Smooth muscle cell (in vitro differentiated cells): ENCODE data around the gene ENHO. TPM values are rescaled to one million over a fixed set of nuclear protein-coding genes. Genes with fewer than 3 reads are reported as not detected.
"Not testable (repeated sequence)": the region's sequence is repeated elsewhere in the genome, so short reads cannot be mapped to it uniquely, and the experiment has no call there.

ENCODE experiments used
- DNase-seq: peaks from one replicate; lab custom pipeline; 2025; ENCODE audit not compliant: unreplicated experiment; lab: John Stamatoyannopoulos, UW
- H2AFZ ChIP-seq: fragments of 200-600 bp; sonication (generic); 2 replicates; pipeline ENCODE4 v1.6.0; 2016; ENCODE audit warnings: antibody characterized with exemption, low read depth, mild to moderate bottlenecking
- H3F3A ChIP-seq: fragments of 200-600 bp; sonication (generic); 2 replicates; pipeline ENCODE4 v1.6.0; 2017; ENCODE audit warnings: antibody characterized with exemption, low read depth
- H3K27ac ChIP-seq: fragments of 200-600 bp; sonication (generic); 2 replicates; pipeline ENCODE4 v1.5.1; 2016; ENCODE audit warnings: low read depth, mild to moderate bottlenecking
- H3K27me3 ChIP-seq: fragments of 200-600 bp; sonication (generic); 2 replicates; pipeline ENCODE4 v1.6.1; 2016; ENCODE audit warnings: low read depth, mild to moderate bottlenecking
- H3K36me3 ChIP-seq: fragments of 200-600 bp; sonication (generic); 2 replicates; pipeline ENCODE4 v1.5.1; 2016; ENCODE audit warnings: low read depth
- H3K4me1 ChIP-seq: fragments of 200-600 bp; sonication (generic); 2 replicates; pipeline ENCODE4 v1.5.1; 2016; ENCODE audit warnings: low read depth
- H3K4me2 ChIP-seq: fragments of 200-600 bp; sonication (generic); 2 replicates; pipeline ENCODE4 v1.6.0; 2016; ENCODE audit warnings: mild to moderate bottlenecking
- H3K4me3 ChIP-seq: fragments of 200-600 bp; sonication (generic); 2 replicates; pipeline ENCODE4 v1.5.1; 2016; ENCODE audit warnings: mild to moderate bottlenecking
- H3K79me2 ChIP-seq: fragments of 200-600 bp; sonication (generic); 2 replicates; pipeline ENCODE4 v1.6.0; 2016; ENCODE audit warnings: low read depth, mild to moderate bottlenecking
- H3K9ac ChIP-seq: fragments of 200-600 bp; sonication (generic); 2 replicates; pipeline ENCODE4 v1.6.0; 2016; ENCODE audit warnings: low read depth
- H3K9me3 ChIP-seq: fragments of 200-600 bp; sonication (generic); replicated peaks from 2 replicates; pipeline ENCODE4 v1.5.1; 2016; ENCODE audit warnings: low read depth
- H4K20me1 ChIP-seq: fragments of 200-600 bp; sonication (generic); 2 replicates; pipeline ENCODE4 v1.6.0; 2016; ENCODE audit warnings: low read depth
- WGBS: methylation state at CpG from one replicate; pipeline ENCODE4 v1.1.7; 2016; ENCODE audit warnings: low lambda C conversion rate; 5-methylcytosine and 5-hydroxymethylcytosine counted together
- polyA plus RNA-seq: library from polyadenylated mRNA; unstranded; fragments of >200 nt; fragmentation: Nextera tagmentation; extraction: Ambion mirVana; gene quantifications from 2 replicates; pipeline ENCODE4 v1.2.1, GENCODE V29; 2016
- total RNA-seq: library from RNA; depleted of rRNA; stranded (reverse); fragments of >200 nt; gene quantifications from 2 replicates; pipeline ENCODE4 v1.2.3, GENCODE V29; 2014
- TF ChIP-seq, protein P1 (sequence below): fragments of 200-600 bp; sonication (generic); IDR thresholded peaks from 2 replicates; pipeline ENCODE4 v1.5.1; 2017; ENCODE audit warnings: borderline replicate concordance, mild to moderate bottlenecking, antibody characterized with exemption; ENCODE audit not compliant: insufficient read depth, poor library complexity, severe bottlenecking

Gene ENHO
- total and polyA plus RNA-seq, 2 experiments from 2014 or later = 0.97 TPM; not detected in 1

DNA sequence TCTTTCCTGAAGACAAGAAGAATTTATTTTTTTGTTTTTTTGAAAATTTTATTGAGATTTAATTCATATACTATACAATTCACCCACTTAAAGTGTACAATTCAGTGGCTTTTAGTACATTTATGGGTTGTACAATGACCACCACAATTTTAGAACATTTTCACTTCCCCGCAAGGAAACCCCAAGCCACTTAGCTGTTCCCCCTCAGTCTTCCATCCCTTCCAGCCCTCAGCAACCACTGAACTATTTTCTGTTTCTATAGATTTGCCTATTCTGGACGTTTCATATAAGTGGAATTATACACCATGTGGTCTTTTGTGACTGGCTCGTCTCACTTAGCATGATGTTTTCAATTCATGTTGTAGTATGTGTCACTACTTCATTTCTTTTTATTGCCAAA lies 36.2 kb downstream of the ENHO start:
- Histone ChIP-seq H3K36me3 (no peaks in the 10 kb centered on the region), H3K4me1 (no peaks in the 10 kb centered on the region), H3F3A (no peaks in the 10 kb centered on the region), H3K79me2 (no peaks in the 10 kb centered on the region), H3K9ac (no peak overlapping the region), H3K27ac (no peak overlapping the region), H3K9me3 (no peaks in the 10 kb centered on the region), H3K27me3 (peaks cover 15% of the 10 kb centered on the region), H3K4me3 (no peak overlapping the region), H3K4me2 (no peak overlapping the region), H4K20me1 (no peaks in the 10 kb centered on the region), H2AFZ (no peak overlapping the region)
- TF ChIP-seq, protein P1, sequence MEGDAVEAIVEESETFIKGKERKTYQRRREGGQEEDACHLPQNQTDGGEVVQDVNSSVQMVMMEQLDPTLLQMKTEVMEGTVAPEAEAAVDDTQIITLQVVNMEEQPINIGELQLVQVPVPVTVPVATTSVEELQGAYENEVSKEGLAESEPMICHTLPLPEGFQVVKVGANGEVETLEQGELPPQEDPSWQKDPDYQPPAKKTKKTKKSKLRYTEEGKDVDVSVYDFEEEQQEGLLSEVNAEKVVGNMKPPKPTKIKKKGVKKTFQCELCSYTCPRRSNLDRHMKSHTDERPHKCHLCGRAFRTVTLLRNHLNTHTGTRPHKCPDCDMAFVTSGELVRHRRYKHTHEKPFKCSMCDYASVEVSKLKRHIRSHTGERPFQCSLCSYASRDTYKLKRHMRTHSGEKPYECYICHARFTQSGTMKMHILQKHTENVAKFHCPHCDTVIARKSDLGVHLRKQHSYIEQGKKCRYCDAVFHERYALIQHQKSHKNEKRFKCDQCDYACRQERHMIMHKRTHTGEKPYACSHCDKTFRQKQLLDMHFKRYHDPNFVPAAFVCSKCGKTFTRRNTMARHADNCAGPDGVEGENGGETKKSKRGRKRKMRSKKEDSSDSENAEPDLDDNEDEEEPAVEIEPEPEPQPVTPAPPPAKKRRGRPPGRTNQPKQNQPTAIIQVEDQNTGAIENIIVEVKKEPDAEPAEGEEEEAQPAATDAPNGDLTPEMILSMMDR = no peak
- WGBS = 74% methylated on average over 3 of the region's 3 CpGs
- DNase-seq = no peak

DNA sequence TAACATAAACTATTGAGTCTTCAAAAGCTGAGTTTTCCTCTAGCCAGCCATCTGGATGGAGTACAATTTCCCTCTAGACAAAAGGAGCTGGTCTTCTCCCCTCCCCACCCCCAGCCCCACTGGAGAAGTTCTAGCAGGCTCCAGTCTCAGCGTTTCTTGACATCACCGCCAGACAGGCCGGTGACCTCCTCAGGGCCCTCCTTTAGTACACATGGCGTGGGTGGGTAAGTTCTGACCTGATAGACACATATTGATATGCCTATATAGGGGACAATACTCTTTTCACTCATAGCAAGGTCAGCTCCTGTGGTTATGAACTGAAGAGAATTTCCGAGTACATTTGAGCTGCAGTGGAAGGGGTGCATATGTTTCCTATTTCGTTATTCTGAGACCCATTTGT lies 37.0 kb downstream of the ENHO start:
- no peak for DNase-seq
- Histone ChIP-seq H3K27ac (no peak overlapping the region), H3K79me2 (no peaks in the 10 kb centered on the region), H3F3A (no peaks in the 10 kb centered on the region), H3K36me3 (no peaks in the 10 kb centered on the region), H3K4me3 (no peak overlapping the region), H3K27me3 (peaks cover 15% of the 10 kb centered on the region), H3K9ac (no peak overlapping the region), H3K4me2 (no peak overlapping the region), H4K20me1 (no peaks in the 10 kb centered on the region), H3K4me1 (no peaks in the 10 kb centered on the region), H3K9me3 (no peaks in the 10 kb centered on the region), H2AFZ (no peak overlapping the region)
- WGBS = 85% methylated on average over 6 of the region's 6 CpGs
- TF ChIP-seq, protein P1 = no peak

DNA sequence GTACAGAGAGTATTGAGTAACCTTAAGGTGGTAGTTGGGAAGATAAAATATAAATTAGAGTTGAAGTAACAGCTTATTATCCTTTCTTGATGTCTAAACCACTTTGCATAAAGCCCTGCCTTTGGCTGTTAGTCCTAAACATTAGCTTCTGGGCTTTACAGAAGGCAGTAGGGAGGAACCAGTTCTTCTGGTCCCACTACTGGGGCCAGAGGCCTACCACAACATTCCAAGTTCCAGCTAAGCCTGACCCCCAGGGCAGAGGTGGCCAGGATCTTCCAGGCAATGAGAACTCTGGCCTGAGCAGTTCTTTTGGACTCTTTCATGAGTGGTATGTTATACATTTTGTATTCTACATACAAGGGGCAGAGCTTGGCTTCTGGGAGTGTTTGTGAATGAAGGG lies 38.1 kb downstream of the ENHO start:
- no peaks in the 10 kb centered on the region for H4K20me1 ChIP-seq
- DNase-seq = no peak
- no peaks in the 10 kb centered on the region for H3K9me3 ChIP-seq
- no peak overlapping the region for H2AFZ ChIP-seq
- H3K27me3 ChIP-seq = peaks cover 15% of the 10 kb centered on the region
- no peaks in the 10 kb centered on the region for H3F3A ChIP-seq
- H3K79me2 ChIP-seq = no peaks in the 10 kb centered on the region
- H3K4me3 ChIP-seq = no peak overlapping the region
- no peak overlapping the region for H3K9ac ChIP-seq
- TF ChIP-seq, protein P1 = no peak
- no peaks in the 10 kb centered on the region for H3K36me3 ChIP-seq
- H3K4me2 ChIP-seq = no peak overlapping the region
- no peak overlapping the region for H3K27ac ChIP-seq
- H3K4me1 ChIP-seq = no peaks in the 10 kb centered on the region

DNA sequence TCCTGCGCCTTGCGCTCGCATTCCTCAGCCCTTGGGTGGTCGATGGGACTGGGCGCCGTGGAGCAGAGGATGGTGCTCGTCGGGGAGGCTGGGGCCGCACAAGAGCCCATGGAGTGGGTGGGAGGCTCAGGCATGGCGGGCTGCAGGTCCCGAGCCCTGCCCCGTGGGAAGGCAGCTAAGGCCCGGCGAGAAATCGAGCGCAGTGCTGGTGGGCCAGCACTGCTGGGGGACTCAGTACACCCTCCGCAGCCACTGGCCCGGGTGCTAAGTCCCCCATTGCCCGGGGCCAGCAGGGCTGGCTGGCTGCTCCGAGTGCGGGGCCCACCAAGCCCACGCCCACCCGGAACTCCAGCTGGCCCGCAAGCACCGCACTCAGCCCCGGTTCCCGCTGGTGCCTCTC lies 40.0 kb downstream of the ENHO start:
- H3K9me3 ChIP-seq, H2AFZ ChIP-seq, H3K9ac ChIP-seq, DNase-seq, H4K20me1 ChIP-seq, H3K4me3 ChIP-seq, H3K36me3 ChIP-seq, H3K4me2 ChIP-seq, H3K4me1 ChIP-seq, H3K27ac ChIP-seq, H3F3A ChIP-seq, H3K27me3 ChIP-seq, H3K79me2 ChIP-seq: not testable (repeated sequence)
- 97% methylated on average over 24 of the region's 27 CpGs for WGBS

DNA sequence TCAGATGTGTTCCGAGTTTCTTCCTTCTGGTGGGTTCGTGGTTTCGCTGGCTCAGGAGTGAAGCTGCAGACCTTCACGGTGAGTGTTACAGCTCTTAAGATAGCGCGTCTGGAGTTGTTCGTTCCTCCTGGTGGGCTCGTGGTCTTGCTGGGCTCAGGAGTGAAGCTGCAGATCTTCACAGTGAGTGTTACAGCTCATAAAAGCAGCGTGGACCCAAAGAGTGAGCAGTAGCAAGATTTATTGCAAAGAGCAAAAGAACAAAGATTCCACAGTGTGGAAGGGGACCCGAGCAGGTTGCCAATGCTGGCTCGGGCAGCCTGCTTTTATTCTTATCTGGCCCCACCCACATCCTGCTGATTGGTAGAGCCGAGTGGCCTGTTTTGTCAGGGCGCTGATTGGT lies 41.2 kb downstream of the ENHO start:
- H4K20me1 ChIP-seq, H3K27me3 ChIP-seq, H3K36me3 ChIP-seq, H3K9ac ChIP-seq, DNase-seq, H3K9me3 ChIP-seq, H2AFZ ChIP-seq, H3F3A ChIP-seq, H3K27ac ChIP-seq, H3K4me1 ChIP-seq, H3K4me3 ChIP-seq, H3K79me2 ChIP-seq, H3K4me2 ChIP-seq: not testable (repeated sequence)
- 78% methylated on average over 13 of the region's 13 CpGs for WGBS
